ENCODE data around the gene CHAT.
"Not testable (repeated sequence)": the region's sequence is repeated elsewhere in the genome, so short reads cannot be mapped to it uniquely, and the experiment has no call there.

The CHAT gene

DNA sequence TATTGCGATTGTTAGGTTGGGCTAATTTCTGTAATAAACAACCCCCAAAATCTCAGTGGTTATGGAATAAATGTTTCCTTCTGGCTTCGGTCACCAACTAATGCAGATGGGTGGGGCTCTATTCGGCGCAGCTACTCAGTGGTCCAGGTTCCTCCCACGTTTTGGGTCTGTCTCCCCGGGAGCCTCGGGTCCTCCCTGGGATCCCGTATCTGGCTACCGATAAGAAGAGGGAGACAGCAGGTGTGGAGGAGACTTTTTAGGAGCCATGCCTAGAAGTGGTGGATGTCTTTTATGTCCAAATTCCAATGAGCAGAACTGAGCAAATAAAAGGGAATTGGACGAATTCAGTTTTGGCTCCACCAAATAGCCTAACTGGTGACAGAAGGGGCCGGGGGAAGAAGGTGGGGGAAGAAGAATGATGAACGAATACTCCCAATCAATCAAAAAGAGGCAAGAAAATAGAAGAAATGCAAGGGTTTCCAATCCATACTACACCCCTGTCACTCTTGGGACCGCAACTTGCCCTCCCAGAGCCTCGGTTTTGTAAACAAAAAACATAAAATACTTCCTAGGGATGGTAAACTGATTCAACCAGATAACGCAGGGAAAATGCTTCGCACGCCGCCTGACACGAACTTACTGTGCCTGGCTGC is 65.1 kb downstream of the CHAT start:
- 0 out of 2 replicates have a peak, but pooled peaks cover 4% of the 10 kb centered on the region for H3K9me3 ChIP-seq (ENCODE audit: insufficient read depth, low read depth, low read length)
- H3K27ac ChIP-seq (ENCODE audit: low read depth, low read length): no peak overlapping the region
- H3K9ac ChIP-seq (ENCODE audit: low read depth, low read length): no peak overlapping the region
- H3K27me3 ChIP-seq (ENCODE audit: insufficient read depth, low read length): peaks cover 81% of the 10 kb centered on the region
- H3K4me3 ChIP-seq (ENCODE audit: low read length): peak overlapping the region; percentile 52
- no peaks in the 10 kb centered on the region for H3K4me1 ChIP-seq (ENCODE audit: insufficient read depth, low read length)
- H3K36me3 ChIP-seq (ENCODE audit: insufficient read depth, low read length): no peaks in the 10 kb centered on the region
- WGBS: 27% methylated on average over 16 of the region's 19 CpGs

DNA sequence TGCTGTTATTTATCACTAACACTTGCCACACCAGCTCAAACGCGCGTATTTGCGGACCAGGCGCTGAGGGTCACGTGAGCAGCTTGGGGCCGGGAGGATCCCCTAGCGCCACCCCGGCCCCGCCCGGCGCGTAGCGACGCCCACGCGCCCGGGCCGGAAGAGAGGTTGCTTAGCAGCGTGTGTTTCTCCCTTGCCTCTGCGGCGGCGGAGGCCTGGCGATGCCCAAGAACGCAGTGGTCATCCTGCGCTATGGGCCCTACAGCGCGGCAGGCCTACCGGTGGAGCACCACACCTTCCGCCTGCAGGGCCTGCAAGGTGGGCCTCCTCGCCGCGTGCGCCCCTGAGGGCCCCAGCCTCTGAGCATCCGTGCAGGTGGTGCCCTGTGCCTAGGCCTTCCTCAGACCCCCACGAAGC is 65.7 kb downstream of the CHAT start, which contains the start of gene C10orf53:
TSS of gene C10orf53 (plus strand) at position 172 of the 414 bp plus-strand sequence. CDS start at position 219, 47 bp downstream.
- peak within 1 kb of the TSS; percentile 52 for H3K4me3 ChIP-seq (ENCODE audit: low read length)
- no peaks in the 10 kb centered on the region for H3K36me3 ChIP-seq (ENCODE audit: insufficient read depth, low read length)
- H3K27me3 ChIP-seq (ENCODE audit: insufficient read depth, low read length): peaks cover 76% of the 10 kb centered on the region
- no peaks in the 10 kb centered on the region for H3K4me1 ChIP-seq (ENCODE audit: insufficient read depth, low read length)
- H3K27ac ChIP-seq (ENCODE audit: low read depth, low read length): no peak within 1 kb of the TSS
- H3K9me3 ChIP-seq (ENCODE audit: insufficient read depth, low read depth, low read length): 0 out of 2 replicates have a peak, but pooled peaks cover 4% of the 10 kb centered on the region
- H3K9ac ChIP-seq (ENCODE audit: low read depth, low read length): no peak within 1 kb of the TSS
- WGBS: 13% methylated on average over 36 of the region's 36 CpGs

DNA sequence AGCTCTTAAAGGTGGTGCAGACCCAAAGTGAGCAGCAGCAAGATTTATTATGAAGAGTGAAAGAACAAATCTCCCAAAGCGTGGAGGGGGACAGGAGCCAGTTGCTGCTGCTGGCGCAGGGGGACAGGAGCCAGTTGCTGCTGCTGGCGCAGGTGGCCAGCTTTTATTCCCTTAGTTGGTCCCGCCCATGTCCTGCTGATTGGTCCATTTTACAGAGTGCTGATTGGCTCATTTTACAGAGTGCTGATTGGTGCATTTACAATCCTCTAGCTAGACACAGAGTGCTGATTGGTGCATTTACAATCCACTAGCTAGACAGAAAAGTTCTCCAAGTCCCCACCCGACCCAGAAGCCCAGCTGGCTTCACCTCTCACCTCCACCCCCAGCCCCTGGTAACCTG is 68.6 kb downstream of the CHAT start:
- H3K9ac ChIP-seq (ENCODE audit: low read depth, low read length); H3K4me3 ChIP-seq (ENCODE audit: low read length); H3K36me3 ChIP-seq (ENCODE audit: insufficient read depth, low read length); H3K4me1 ChIP-seq (ENCODE audit: insufficient read depth, low read length); H3K27ac ChIP-seq (ENCODE audit: low read depth, low read length): not testable (repeated sequence)
- Histone ChIP-seq H3K27me3 (ENCODE audit: insufficient read depth, low read length) (peaks cover 53% of the 10 kb centered on the region), H3K9me3 (ENCODE audit: insufficient read depth, low read depth, low read length) (peaks cover 17% of the 10 kb centered on the region)
- 81% methylated on average over 5 of the region's 5 CpGs for WGBS

DNA sequence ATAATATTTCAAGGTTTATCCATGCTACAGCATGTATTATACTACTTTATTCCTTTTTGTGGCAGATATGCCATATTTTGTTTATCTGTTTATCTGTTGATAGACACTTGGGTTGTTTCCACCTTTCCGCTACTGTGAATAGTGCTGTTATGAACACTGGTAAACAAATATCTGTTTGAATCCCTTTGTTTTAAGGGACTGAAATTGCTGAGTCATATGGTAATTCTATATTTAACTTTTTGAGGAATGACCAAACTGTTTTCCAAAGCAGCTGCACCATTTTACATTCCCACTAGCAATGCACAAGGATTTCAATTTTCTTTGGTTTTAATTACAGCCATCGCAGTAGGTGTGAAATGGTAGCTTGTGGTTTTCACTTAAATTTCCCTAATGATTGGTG is 69.0 kb downstream of the CHAT start:
- no peak overlapping the region for H3K4me3 ChIP-seq (ENCODE audit: low read length)
- WGBS: 95% methylated on average over 2 of the region's 2 CpGs
- H3K27ac ChIP-seq (ENCODE audit: low read depth, low read length): no peak overlapping the region
- H3K9ac ChIP-seq (ENCODE audit: low read depth, low read length): no peak overlapping the region
- peaks cover under 1% of the 10 kb centered on the region; the same call in 1 of the 2 replicates for H3K4me1 ChIP-seq (ENCODE audit: insufficient read depth, low read length)
- H3K27me3 ChIP-seq (ENCODE audit: insufficient read depth, low read length): peaks cover 53% of the 10 kb centered on the region
- peaks cover 18% of the 10 kb centered on the region for H3K9me3 ChIP-seq (ENCODE audit: insufficient read depth, low read depth, low read length)
- no peaks in the 10 kb centered on the region for H3K36me3 ChIP-seq (ENCODE audit: insufficient read depth, low read length)

DNA sequence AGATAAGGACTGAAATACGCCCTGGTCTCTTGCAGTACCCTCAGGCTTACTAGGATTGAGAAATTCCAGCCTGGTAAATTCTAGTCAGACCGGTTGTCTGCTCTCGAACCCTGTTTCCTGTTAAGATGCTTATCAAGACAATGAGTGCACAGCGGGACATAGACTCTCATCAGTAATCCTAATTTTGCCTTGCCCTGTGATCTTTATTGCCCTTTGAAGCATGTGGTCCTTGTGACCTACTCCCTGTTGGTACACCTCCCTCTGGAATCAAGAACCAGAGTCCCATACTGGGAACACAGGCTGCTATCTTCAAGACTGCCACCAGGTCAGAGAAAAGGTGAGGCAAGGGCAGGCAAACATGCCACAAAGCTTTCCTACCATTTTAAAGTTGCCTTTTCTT is 72.8 kb downstream of the CHAT start:
- peaks cover 18% of the 10 kb centered on the region for H3K9me3 ChIP-seq (ENCODE audit: insufficient read depth, low read depth, low read length)
- peaks cover 53% of the 10 kb centered on the region for H3K27me3 ChIP-seq (ENCODE audit: insufficient read depth, low read length)
- H3K4me3 ChIP-seq (ENCODE audit: low read length): no peak overlapping the region
- no peaks in the 10 kb centered on the region for H3K36me3 ChIP-seq (ENCODE audit: insufficient read depth, low read length)
- 85% methylated on average over 4 of the region's 4 CpGs for WGBS
- no peak overlapping the region for H3K9ac ChIP-seq (ENCODE audit: low read depth, low read length)
- no peak overlapping the region for H3K27ac ChIP-seq (ENCODE audit: low read depth, low read length)
- H3K4me1 ChIP-seq (ENCODE audit: insufficient read depth, low read length): peaks cover 32% of the 10 kb centered on the region

DNA sequence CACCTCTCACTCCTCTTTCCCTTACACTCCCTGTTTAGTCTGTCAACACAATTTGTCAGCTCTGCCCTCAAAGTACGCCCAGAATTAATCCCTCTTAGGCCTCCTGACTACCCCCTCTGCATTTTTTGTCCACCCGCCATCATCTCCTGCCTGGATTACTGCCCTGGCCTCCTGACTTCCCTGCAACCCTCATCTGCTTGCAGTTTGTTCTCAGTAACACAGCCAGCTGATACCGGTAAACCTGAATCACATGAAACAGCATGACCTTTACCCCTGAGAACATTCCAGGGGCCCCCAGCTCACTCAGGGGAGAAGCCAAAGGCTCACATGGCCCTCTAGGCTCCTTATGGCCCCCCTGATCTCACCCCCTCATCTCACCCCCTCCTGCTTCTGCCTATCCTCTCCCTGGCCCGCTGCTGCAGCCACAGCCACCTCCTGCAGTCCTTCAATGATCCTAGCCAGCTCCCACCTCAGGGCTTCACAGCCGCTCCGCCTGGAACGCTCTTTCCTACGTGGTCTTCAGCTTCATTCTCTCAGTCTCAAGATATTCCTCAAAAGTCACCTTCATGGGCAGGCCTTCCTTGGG is 74.5 kb downstream of the CHAT start:
- 34% methylated on average over 8 of the region's 8 CpGs for WGBS
- Histone ChIP-seq H3K4me1 (ENCODE audit: insufficient read depth, low read length) (peaks cover 33% of the 10 kb centered on the region), H3K4me3 (ENCODE audit: low read length) (no peak overlapping the region; the same call in 1 of the 2 replicates), H3K36me3 (ENCODE audit: insufficient read depth, low read length) (no peaks in the 10 kb centered on the region), H3K9ac (ENCODE audit: low read depth, low read length) (no peak overlapping the region), H3K27me3 (ENCODE audit: insufficient read depth, low read length) (peaks cover 67% of the 10 kb centered on the region), H3K9me3 (ENCODE audit: insufficient read depth, low read depth, low read length) (peaks cover 16% of the 10 kb centered on the region), H3K27ac (ENCODE audit: low read depth, low read length) (no peak overlapping the region)

DNA sequence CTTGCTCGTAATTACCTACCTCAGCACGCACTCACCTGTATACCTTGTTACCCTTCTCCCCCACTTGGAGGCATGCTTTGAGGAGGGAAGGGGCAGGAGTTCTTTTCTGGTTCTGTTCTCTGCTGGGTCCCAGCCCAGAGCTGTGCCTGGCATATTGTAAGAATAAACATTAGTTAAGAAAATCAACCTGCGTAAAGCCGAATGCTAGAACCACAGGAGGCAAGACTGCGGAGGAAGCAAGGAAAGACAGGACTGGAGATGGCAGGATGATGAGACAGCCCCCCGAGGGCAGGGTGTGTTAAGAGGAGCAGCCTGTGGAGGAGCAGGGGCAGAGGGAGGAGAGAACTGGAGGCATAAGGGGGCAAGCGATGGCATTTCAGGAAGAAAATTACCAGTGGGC is 75.1 kb downstream of the CHAT start:
- Histone ChIP-seq H3K36me3 (ENCODE audit: insufficient read depth, low read length) (no peaks in the 10 kb centered on the region), H3K4me1 (ENCODE audit: insufficient read depth, low read length) (peaks cover 33% of the 10 kb centered on the region), H3K9ac (ENCODE audit: low read depth, low read length) (no peak overlapping the region), H3K27ac (ENCODE audit: low read depth, low read length) (no peak overlapping the region), H3K27me3 (ENCODE audit: insufficient read depth, low read length) (peaks cover 72% of the 10 kb centered on the region), H3K4me3 (ENCODE audit: low read length) (no peak overlapping the region; the same call in 1 of the 2 replicates), H3K9me3 (ENCODE audit: insufficient read depth, low read depth, low read length) (peaks cover 18% of the 10 kb centered on the region)
- WGBS: 20% methylated on average over 6 of the region's 7 CpGs

DNA sequence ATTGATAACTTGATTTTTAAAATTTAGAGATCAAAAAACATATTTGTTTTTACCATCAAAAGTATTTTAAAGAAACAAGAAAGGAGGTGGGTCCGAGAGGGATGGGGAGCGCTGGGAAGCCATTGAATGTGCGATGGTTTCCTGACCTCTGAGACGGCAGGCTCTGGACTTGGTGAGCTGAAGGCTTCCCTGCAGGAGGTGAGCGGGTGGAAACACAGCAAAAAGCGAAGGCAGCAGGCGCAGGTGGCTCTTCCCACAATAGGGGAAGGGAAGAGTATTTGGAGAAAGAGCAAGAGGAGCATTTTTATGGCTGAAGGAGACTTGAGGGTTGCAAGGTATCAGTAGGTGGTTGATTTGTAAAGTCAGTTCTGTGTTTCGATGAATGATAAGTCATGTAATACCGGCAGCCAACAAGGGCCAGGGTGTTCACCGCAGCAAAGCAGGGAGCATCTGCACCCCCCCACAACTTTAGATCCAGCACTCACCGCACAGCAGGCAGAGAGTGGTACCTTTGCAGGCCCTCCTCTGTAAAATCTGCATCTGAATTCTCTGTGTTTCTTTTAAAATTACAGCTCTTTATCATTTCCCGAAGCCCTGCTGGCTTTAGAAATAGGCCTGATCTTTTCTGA is 76.2 kb downstream of the CHAT start:
- Histone ChIP-seq H3K9ac (ENCODE audit: low read depth, low read length) (no peak overlapping the region), H3K36me3 (ENCODE audit: insufficient read depth, low read length) (no peaks in the 10 kb centered on the region), H3K9me3 (ENCODE audit: insufficient read depth, low read depth, low read length) (peaks cover 16% of the 10 kb centered on the region), H3K27me3 (ENCODE audit: insufficient read depth, low read length) (peaks cover 83% of the 10 kb centered on the region), H3K4me1 (ENCODE audit: insufficient read depth, low read length) (peaks cover 33% of the 10 kb centered on the region), H3K27ac (ENCODE audit: low read depth, low read length) (no peak overlapping the region), H3K4me3 (ENCODE audit: low read length) (peak overlapping the region; percentile 32)
- 4% methylated on average over 11 of the region's 12 CpGs for WGBS

DNA sequence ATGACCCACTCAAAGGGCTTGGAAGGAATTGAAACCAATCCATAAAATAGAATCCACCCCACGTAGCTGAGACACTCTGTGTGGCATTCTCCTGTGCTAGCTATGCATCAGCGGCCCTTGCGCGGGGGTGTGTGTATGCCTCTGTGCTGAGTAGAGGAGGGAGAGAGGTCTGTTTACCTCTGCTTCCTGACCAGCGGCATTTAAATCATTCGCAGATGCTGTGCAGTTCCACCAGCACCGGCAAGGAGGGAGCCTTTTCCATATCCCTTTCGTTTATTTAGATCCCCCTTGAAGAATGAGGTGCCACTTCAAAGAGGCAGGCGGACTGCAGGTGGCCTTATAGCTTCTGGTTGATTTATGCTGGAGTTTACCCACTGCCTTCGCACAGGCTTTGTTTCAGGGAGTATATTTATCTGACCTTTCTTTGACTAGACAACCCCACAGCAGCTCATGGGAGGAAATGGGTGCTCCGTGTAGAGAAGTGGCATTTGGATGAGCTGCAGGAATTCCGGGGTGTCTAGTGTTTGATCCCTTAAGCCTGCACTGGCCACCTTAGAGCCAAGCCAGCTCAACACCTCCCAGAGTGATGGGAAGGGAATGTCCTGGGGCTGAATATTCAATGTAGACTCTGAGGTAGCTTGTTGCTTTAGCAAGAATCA is 77.0 kb downstream of the CHAT start:
- Histone ChIP-seq H3K36me3 (ENCODE audit: insufficient read depth, low read length) (no peaks in the 10 kb centered on the region), H3K27me3 (ENCODE audit: insufficient read depth, low read length) (peaks cover 90% of the 10 kb centered on the region), H3K9ac (ENCODE audit: low read depth, low read length) (no peak overlapping the region), H3K27ac (ENCODE audit: low read depth, low read length) (no peak overlapping the region; the same call in 1 of the 2 replicates), H3K9me3 (ENCODE audit: insufficient read depth, low read depth, low read length) (peaks cover 13% of the 10 kb centered on the region), H3K4me1 (ENCODE audit: insufficient read depth, low read length) (peaks cover 33% of the 10 kb centered on the region), H3K4me3 (ENCODE audit: low read length) (peak overlapping the region; percentile 32)
- WGBS: 6% methylated on average over 12 of the region's 12 CpGs

DNA sequence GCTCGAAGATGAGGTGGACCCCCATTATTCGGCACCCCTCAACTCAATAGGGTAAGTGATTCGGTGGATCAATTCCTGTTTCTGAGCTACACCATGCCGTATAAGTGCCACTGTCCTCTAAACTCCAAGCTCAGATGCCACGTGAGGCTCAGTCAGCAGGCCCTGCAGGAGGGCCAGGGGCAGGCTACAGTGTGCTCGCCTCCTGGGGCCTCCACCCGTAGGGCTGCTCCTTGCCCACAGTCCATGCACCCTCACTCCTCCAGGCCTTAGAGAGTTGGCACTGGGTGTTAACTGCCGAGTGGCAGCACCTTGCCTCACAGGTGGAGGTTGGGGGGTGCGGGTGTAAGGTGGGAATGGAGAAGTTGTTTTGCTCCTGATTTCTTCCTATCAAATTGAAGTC is 77.8 kb downstream of the CHAT start:
- WGBS: 72% methylated on average over 9 of the region's 9 CpGs
- Histone ChIP-seq H3K27me3 (ENCODE audit: insufficient read depth, low read length) (peaks cover 97% of the 10 kb centered on the region), H3K4me3 (ENCODE audit: low read length) (no peak overlapping the region), H3K36me3 (ENCODE audit: insufficient read depth, low read length) (no peaks in the 10 kb centered on the region), H3K27ac (ENCODE audit: low read depth, low read length) (no peak overlapping the region), H3K4me1 (ENCODE audit: insufficient read depth, low read length) (peaks cover 33% of the 10 kb centered on the region), H3K9me3 (ENCODE audit: insufficient read depth, low read depth, low read length) (peaks cover 13% of the 10 kb centered on the region), H3K9ac (ENCODE audit: low read depth, low read length) (no peak overlapping the region)

DNA sequence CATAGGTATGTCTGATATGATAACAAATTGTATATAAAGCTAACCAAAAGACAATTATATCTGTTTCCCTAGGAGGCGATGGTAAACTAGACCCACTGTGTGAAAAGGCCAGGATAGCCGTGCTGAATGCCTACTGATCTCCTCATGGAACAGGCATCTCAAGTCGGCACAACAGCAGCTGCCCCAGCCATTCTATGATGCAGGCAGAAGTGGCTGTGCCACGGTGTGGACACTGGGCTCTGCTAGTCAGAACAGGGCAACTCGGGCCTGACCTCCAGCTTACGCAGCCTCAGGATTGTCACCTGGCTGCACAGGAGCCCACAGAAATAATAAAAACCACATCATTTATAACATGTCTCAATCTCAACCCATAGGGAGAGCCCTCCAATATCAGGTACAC is 80.6 kb downstream of the CHAT start:
- Histone ChIP-seq H3K27ac (ENCODE audit: low read depth, low read length) (no peak overlapping the region), H3K9me3 (ENCODE audit: insufficient read depth, low read depth, low read length) (0 out of 2 replicates have a peak, but pooled peaks cover 4% of the 10 kb centered on the region), H3K27me3 (ENCODE audit: insufficient read depth, low read length) (peaks cover 69% of the 10 kb centered on the region), H3K4me3 (ENCODE audit: low read length) (no peak overlapping the region), H3K36me3 (ENCODE audit: insufficient read depth, low read length) (no peaks in the 10 kb centered on the region), H3K4me1 (ENCODE audit: insufficient read depth, low read length) (peaks cover 17% of the 10 kb centered on the region), H3K9ac (ENCODE audit: low read depth, low read length) (no peak overlapping the region)
- WGBS: 93% methylated on average over 6 of the region's 6 CpGs
